AG04449 (cell line): ENCODE measurements around the gene MAP3K5.

ENCODE experiments used
- CTCF ChIA-PET: fragments of 350-600 bp; formaldehyde crosslinking; extraction: SDS; loops from one replicate; lab custom pipeline; 2021; ENCODE audit warnings: antibody characterized with exemption; lab: Yijun Ruan, JAX
- POLR2A ChIA-PET: fragments of 400-600, 350-600 bp; formaldehyde crosslinking; extraction: SDS; loops from one replicate; lab custom pipeline; 2020; ENCODE audit warnings: antibody characterized with exemption, inconsistent platforms; lab: Yijun Ruan, JAX
- DNase-seq: peaks from one replicate; pipeline ENCODE4 v3.0.0-alpha.2; 2010; ENCODE audit warnings: low read depth, low spot score
- H3K4me3 ChIP-seq: 2 replicates; pipeline ENCODE4 v1.5.1; 2011; ENCODE audit warnings: low read depth, mild to moderate bottlenecking, control low read depth, low read length
- TF ChIP-seq, protein P1 (sequence below): IDR thresholded peaks from one replicate; pipeline ENCODE4 v1.5.1; 2011; ENCODE audit warnings: mild to moderate bottlenecking, moderate library complexity, low read length, control low read depth, inconsistent platforms; ENCODE audit not compliant: insufficient read depth; ENCODE audit errors: missing control alignments

Gene MAP3K5

DNA sequence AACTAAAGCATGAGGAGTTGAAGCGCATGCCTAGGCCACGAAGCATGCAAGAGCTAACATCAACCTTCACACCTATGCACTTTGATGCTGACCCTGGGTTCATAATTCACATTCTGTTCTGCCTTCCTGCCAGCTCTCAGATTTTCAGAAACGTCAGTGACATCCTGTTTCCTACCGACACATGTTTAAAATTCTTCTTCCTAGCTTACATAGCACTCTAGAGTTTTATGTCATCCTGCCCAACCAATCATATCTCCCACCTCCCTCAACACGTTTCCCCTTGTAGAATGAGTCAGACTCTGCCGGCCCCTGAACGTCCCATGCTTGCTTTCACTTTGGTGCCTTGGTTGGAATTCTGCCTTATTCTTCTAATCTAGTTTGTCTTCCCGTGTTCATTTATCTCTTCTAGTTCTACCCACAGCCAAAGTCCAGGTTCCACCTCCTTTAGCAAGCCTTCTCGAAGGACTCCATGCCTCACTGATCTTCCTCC is 144.9 kb downstream of the MAP3K5 start:
- POLR2A ChIA-PET: no interaction called here
- TF ChIP-seq, protein P1, sequence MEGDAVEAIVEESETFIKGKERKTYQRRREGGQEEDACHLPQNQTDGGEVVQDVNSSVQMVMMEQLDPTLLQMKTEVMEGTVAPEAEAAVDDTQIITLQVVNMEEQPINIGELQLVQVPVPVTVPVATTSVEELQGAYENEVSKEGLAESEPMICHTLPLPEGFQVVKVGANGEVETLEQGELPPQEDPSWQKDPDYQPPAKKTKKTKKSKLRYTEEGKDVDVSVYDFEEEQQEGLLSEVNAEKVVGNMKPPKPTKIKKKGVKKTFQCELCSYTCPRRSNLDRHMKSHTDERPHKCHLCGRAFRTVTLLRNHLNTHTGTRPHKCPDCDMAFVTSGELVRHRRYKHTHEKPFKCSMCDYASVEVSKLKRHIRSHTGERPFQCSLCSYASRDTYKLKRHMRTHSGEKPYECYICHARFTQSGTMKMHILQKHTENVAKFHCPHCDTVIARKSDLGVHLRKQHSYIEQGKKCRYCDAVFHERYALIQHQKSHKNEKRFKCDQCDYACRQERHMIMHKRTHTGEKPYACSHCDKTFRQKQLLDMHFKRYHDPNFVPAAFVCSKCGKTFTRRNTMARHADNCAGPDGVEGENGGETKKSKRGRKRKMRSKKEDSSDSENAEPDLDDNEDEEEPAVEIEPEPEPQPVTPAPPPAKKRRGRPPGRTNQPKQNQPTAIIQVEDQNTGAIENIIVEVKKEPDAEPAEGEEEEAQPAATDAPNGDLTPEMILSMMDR: no peak
- CTCF ChIA-PET: interaction anchor here (0.5 to 12.4 kb wide), 6 partner anchors 9 to 161 kb away, joined by 3 to 351 read pairs (median 28); partner anchors contain the start of gene MAP3K5
- no peak for DNase-seq
- no peak overlapping the region; the same call in 1 of the 2 replicates for H3K4me3 ChIP-seq

DNA sequence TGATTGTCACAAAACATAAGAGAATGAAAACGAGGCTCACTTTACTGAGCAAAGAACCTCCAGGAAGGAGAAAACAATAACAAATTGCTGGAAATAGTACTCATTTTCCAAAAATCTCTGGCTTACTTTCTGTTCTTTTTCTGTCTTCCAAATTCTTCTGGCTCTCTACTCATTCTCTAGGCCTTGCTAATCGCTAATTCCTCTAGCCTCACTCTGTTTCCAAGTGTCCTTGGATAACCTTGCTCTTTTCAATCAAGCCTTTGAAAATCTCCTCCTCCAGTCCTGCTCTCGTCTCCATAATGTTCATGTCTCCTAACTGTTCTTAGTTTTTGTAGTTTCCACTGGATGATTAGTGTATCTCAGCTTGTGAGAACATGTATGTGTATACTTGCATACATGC is 145.9 kb downstream of the MAP3K5 start:
- TF ChIP-seq, protein P1: no peak
- CTCF ChIA-PET: interaction anchor here (1.2 to 12.4 kb wide), 10 partner anchors 9 to 199 kb away, joined by 3 to 351 read pairs (median 22); partner anchors contain the start of genes MAP3K5 and PEX7
- DNase-seq: no peak

GRCh38 chr6:136644597-136644952 is 147.7 kb downstream of the MAP3K5 start:
- POLR2A ChIA-PET: no interaction called here
- DNase-seq: no peak
- CTCF ChIA-PET: interaction anchor here (0.7 to 12.4 kb wide), 55 partner anchors 8 to 326 kb away, joined by 3 to 351 read pairs (median 5); partner anchors contain the start of genes MAP3K5, PEX7 and SLC35D3

More for the DNA sequence above, 145.9 kb downstream of the MAP3K5 start:
- POLR2A ChIA-PET: no interaction called here
- H3K4me3 ChIP-seq: no peak overlapping the region

DNA sequence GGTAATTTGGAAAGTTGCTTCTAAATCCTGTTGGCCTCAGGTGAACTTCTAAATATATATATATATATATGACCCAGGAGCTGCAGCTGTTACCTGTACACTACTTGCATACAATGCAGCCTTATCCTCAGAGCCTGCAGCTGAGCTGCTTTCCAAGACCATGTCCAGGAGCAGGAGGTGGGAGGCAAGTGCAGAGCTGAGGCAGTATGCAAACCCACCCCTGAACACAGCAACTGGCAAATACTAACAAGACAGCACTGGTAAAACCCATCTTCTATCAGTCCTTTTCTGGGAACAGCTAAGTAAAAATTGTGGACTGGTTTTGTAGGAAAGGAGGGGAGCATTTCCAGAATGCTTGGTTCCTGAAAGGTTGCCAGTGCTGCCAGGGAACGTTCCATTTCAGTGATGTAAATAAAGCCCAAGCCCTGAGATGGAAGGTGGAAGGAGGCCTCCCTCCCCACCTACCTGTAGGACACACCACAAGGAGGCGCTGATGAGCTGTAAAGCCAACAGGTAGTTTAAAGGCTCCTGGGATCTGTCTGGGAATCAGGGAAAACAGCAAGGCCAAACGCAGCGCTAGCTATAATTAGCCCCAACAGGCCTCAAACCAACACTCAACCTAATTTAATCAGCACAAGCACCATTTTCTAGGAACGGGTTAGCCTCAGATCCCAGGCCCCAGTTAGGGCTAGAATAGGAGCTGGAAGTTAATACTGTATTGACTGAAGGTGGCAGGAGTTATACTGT is 148.3 kb downstream of the MAP3K5 start:
- ChIA-PET CTCF (interaction anchor here (0.7 to 12.4 kb wide), 57 partner anchors 9 to 327 kb away, joined by 3 to 351 read pairs (median 5); partner anchors contain the start of genes MAP3K5, PEX7 and SLC35D3), POLR2A (no interaction called here)
- peak; percentile 46 for DNase-seq
- no peak overlapping the region for H3K4me3 ChIP-seq
- TF ChIP-seq, protein P1: peak; percentile 86

More at GRCh38 chr6:136644597-136644952, 147.7 kb downstream of the MAP3K5 start:
- TF ChIP-seq, protein P1: no peak
- H3K4me3 ChIP-seq: no peak overlapping the region

- POLR2A ChIA-PET: no interaction called here
- no peak for DNase-seq
- CTCF ChIA-PET: interaction anchor here (1.2 to 12.4 kb wide), 6 partner anchors 10 to 204 kb away, joined by 4 to 351 read pairs (median 29); partner anchors contain the start of gene MAP3K5
- TF ChIP-seq, protein P1: no peak
- no peak overlapping the region for H3K4me3 ChIP-seq
These were observed 150.3 kb downstream of the MAP3K5 start for GRCh38 chr6:136641873-136642465.

DNA sequence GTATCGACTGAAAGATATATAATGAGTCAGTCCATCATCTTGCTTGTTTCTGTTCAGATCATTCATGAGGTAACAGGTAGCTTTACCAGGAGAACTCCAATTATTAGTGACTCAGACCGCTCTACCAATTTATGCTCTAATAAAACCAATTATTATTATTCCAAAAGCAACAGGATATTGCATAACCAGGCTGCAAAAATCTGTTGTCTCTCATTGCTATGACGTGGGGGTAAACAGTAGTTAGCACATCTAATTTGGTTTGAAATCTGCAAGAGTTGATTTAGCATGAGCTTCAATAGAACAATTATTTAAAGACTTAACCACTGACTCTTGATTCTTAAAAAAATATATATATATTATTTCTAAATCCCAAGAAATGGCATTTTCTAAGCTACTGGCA is 151.1 kb downstream of the MAP3K5 start:
- ChIA-PET CTCF (interaction anchor here (1.2 to 12.4 kb wide), 4 partner anchors 10 to 205 kb away, joined by 4 to 351 read pairs (median 8); partner anchors contain the start of gene MAP3K5), POLR2A (interaction anchor here (0.9 kb wide), 1 partner anchor 31 kb away, joined by 5 read pairs; no protein-coding TSS in a partner anchor)
- no peak for DNase-seq
- TF ChIP-seq, protein P1: no peak
- H3K4me3 ChIP-seq: no peak overlapping the region
